Heart left ventricle (tissue), 16 donors: ENCODE data around the gene ZSWIM4. TPM values are rescaled to one million over a fixed set of nuclear protein-coding genes. Genes with fewer than 3 reads are reported as not detected.

ENCODE experiments used
- ATAC-seq, 4 donors: fragments of 200-7000 bp; cut with Tn5 transposase; one replicate each; pipeline ENCODE4 v1.9.1; 2020 to 2022; ENCODE audit warnings: moderate library complexity in 4 of 4, mild to moderate bottlenecking in 3 of 4, moderate number of reproducible peaks in 1 of 4
- DNase-seq, 5 donors: peaks; one replicate each; pipeline ENCODE4 v3.0.0-alpha.2; 2020
- H3K27ac ChIP-seq, 12 donors: fragments of 200-600 bp; sonication (generic) in 4 of 12; one replicate each; pipeline versions ENCODE4 v1.5.0 to v1.8.0; 2016 to 2022; ENCODE audit warnings: mild to moderate bottlenecking in 2 of 12
- H3K27me3 ChIP-seq, 9 donors: fragments of 200-600 bp; sonication (generic) in 2 of 9; one replicate each; pipeline versions ENCODE4 v1.5.1 to v1.8.0; 2016 to 2022; ENCODE audit warnings: mild to moderate bottlenecking in 3 of 9
- H3K36me3 ChIP-seq, 9 donors: fragments of 200-600 bp; sonication (generic) in 2 of 9; one replicate each; pipeline versions ENCODE4 v1.5.0 to v1.8.0; 2018 to 2022; ENCODE audit warnings: mild to moderate bottlenecking in 2 of 9
- H3K4me1 ChIP-seq, 12 donors: fragments of 200-600 bp; sonication (generic) in 4 of 12; one replicate each; pipeline versions ENCODE4 v1.5.0 to v1.8.0; 2016 to 2022; ENCODE audit warnings: mild to moderate bottlenecking in 3 of 12
- H3K4me3 ChIP-seq, 12 donors: fragments of 200-600 bp; sonication (generic) in 4 of 12; one replicate each; pipeline versions ENCODE4 v1.5.0 to v1.8.0; 2017 to 2022; ENCODE audit warnings: mild to moderate bottlenecking in 9 of 12, moderate library complexity in 4 of 12
- H3K9me3 ChIP-seq, 12 donors: fragments of 200-600 bp; sonication (generic) in 4 of 12; one replicate each; pipeline versions ENCODE4 v1.5.0 to v1.8.0; 2016 to 2022; ENCODE audit warnings: mild to moderate bottlenecking in 1 of 12
- POLR2A ChIP-seq, 2 donors: fragments of 450-650 bp; IDR thresholded peaks; one replicate each; pipeline ENCODE4 v1.6.1; 2017; ENCODE audit warnings: antibody characterized with exemption in 2 of 2, mild to moderate bottlenecking in 2 of 2, moderate library complexity in 2 of 2
- WGBS, 4 donors: extraction: QIAGEN DNeasy Blood & Tissue Kit in 2 of 4; methylation state at CpG; one replicate each; pipeline versions ENCODE4 v1.1.5 to v1.1.7; 2013 to 2018; 5-methylcytosine and 5-hydroxymethylcytosine counted together
- intact Hi-C, 10 donors: fragments of 100-400 bp; cut with DNase I; formaldehyde crosslinking; loops; one replicate each; pipeline versions ENCODE4 v1.11.1 to v1.14.2; 2022
- polyA plus RNA-seq, 2 donors: library from polyadenylated mRNA; stranded (reverse); fragments of 200-250 nt; gene quantifications; one replicate each; pipeline ENCODE4 v1.2.3, GENCODE V29; 2013
- total RNA-seq, 9 donors: library from RNA; depleted of rRNA in 2 of 9; stranded (reverse); fragments of >200 nt in 2 of 9; fragmentation: NEBNext Ultra II Directional in 3 of 9; extraction: Animal tissue kit (Norgen Biotek cat#: 25700) in 3 of 9; gene quantifications; one replicate each; pipeline versions ENCODE4 v1.1.0 to v1.2.4, GENCODE V29; 2016 to 2023
- TF ChIP-seq, protein P1 (sequence below), 12 donors: fragments of 200-600 bp; sonication (generic) in 4 of 12; IDR thresholded peaks; one replicate each; pipeline versions ENCODE4 v1.5.0 to v1.8.0; 2018 to 2022; ENCODE audit warnings: antibody characterized with exemption in 12 of 12, mild to moderate bottlenecking in 5 of 12
- donor health status: ischemic (EF 13 %, LVEDD 7.1; RV severe dilation, severe dysfunction).
- donor health status: healthy with polysubstance abuse.
- donor health status: DM: no; HTN: yes; CAD: no.
- donor health status: DM: no; HTN: no; CAD: no.
- donor health status: ischemic (EF 25% LVEDD 6.9; RV normal size, moderate dysfunction).
- donor health status: ischemic (EF 25% LVEDD 5.7; RV mildly dilated, moderate dysfunction).
- donor health status: healthy.
- donor health status: DM: yes; HTN: yes; CAD: no.
- donor health status: ischemic (EF 35%, LVEDD 5.7; RV mildly dilated, moderate dysfunction).
- donor health status: nonischemic (EF 11% LVEDD 7.7; RV severe dilation, severe dysfunction).
- donor health status: DM: yes; HTN: yes; CAD: no.
- donor health status: PGD.
- donor health status: ischemic (EF 29% LVEDD 5.4; RV normal size, mild dysfunction).
- donor health status: nonischemic (EF 23%, LVEDD 6.1; RV moderate dilation, normal function).

Gene ZSWIM4
- total and polyA plus RNA-seq, 11 donors, result 1.3 to 10.9 (median 3.3) TPM

DNA sequence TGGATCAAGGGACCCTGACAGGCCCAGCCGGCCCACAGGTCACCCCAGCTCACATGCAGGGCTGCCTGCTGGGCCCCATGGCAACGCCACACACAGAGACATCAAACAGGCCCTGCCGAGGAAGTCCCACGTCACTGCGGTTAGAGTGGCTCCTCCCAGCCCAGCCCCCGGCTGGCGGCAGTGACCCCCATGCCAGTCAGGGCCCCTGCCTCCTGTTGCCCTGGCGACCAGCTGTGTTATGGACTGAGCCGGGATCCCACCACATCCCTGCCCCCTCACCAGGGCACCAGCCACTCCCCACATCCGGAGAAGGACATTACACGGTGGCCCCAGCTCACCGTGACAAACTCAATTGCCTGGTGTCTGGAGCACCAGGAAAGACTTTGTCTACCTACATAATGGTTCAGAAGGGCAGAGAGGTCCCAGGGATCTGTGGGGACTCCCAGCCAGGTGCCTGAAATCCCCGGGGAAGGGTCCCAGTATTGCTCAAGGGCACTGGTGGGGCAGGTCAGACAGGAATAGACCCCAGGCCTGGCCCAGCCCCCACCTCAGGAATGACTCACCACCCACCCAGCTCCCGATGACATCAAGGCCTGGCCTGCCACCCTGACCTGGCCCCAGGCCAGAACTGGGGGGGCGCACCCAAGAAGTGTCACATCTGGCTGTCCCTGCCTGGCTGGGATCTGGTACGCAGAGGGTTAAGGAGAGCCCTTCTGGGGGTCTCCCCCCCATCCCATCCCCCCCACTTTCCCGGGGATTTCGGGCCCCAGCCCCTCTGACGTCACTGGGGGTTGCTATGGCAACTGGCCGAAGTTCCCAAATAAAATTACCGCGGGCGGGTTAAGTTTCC lies 51.5 kb downstream of the ZSWIM4 start:
- TF ChIP-seq, protein P1, sequence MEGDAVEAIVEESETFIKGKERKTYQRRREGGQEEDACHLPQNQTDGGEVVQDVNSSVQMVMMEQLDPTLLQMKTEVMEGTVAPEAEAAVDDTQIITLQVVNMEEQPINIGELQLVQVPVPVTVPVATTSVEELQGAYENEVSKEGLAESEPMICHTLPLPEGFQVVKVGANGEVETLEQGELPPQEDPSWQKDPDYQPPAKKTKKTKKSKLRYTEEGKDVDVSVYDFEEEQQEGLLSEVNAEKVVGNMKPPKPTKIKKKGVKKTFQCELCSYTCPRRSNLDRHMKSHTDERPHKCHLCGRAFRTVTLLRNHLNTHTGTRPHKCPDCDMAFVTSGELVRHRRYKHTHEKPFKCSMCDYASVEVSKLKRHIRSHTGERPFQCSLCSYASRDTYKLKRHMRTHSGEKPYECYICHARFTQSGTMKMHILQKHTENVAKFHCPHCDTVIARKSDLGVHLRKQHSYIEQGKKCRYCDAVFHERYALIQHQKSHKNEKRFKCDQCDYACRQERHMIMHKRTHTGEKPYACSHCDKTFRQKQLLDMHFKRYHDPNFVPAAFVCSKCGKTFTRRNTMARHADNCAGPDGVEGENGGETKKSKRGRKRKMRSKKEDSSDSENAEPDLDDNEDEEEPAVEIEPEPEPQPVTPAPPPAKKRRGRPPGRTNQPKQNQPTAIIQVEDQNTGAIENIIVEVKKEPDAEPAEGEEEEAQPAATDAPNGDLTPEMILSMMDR (IDR thresholded peaks at IDR 0.05), result no peak
- TF ChIP-seq POLR2A (IDR thresholded peaks at IDR 0.05), result peak in 1 of 2 donors; percentile 52
- Histone ChIP-seq H3K27me3 (no peaks in the 10 kb centered on the region), H3K27ac (peak overlapping the region; percentile 96 to 100 (median 100)), H3K4me3 (peak overlapping the region; percentile 22 to 65 (median 58)), H3K9me3 (no peaks in the 10 kb centered on the region), H3K36me3 (no peaks in the 10 kb centered on the region), H3K4me1 (peaks cover 20 to 86% (median 67%) of the 10 kb centered on the region in 12 donors)
- DNase-seq (peak; percentile 92 to 96 (median 94)), ATAC-seq (peak; percentile 62 to 76 (median 68))
- intact Hi-C loops, result loop anchor here in 2 of 10 donors (1.0 to 10.0 kb wide), 2 partner anchors 7 to 692 kb away; partner anchors contain the start of genes IER2 (in 1 of the 2) and STX10 (in 1 of the 2)
- 3 to 13% (median 4%) methylated on average over 9 to 23 of the region's 23 CpGs for WGBS, 4 donors

DNA sequence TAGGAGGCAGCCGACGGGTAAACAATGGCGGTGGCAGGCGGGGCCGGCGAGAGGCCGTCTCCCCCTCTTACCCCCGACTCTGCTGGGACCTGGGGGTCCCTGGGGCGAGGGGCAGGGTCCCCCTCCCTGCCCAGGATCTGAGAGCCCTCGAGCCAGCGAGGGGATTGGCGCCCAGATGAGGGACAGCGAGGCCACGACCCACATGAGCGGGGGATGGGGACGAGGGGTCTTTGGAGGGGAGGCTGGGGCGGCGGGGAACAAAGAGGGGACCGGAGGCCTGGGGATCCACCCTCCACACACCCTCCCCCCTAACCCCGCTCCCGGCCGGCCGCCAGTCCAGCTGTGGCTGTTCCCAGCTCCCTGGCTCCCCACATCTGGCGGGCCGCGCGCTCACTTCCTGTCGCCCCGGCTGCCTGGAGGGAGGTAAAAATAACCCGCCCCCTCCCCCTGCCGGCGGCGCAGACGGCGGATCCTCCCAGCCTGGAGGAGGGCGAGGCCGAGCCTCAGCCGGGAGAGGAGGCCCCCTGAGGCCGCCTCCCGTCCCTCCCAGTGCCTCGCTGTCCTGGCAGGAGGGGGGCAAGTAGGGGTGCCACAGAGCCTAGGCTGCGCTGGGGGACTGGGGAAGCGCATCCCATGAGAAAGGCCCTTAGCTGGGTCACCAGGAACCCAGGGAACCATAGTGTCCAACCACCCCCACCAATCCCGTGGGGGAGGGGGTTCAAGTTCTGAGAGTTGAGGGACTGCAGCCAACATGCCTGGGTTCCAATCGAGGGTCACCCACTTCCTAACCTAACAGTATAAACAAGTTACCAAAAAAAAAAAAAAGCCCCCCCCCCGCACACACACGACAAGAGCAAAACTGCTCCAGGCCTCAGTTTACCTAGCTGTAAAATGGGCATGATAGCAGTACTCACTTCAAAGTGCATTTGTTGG lies 52.4 kb downstream of the ZSWIM4 start:
- peaks cover 20 to 89% (median 68%) of the 10 kb centered on the region in 12 donors for H3K4me1 ChIP-seq
- no peaks in the 10 kb centered on the region for H3K27me3 ChIP-seq
- intact Hi-C loops, result loop anchor here in 2 of 10 donors (1.0 to 10.0 kb wide), 2 partner anchors 8 to 693 kb away; partner anchors contain the start of genes IER2 (in 1 of the 2) and STX10 (in 1 of the 2)
- DNase-seq, result peak; percentile 98
- 3 to 14% (median 5%) methylated on average over 10 to 47 of the region's 47 CpGs for WGBS, 4 donors
- H3K36me3 ChIP-seq, result no peaks in the 10 kb centered on the region
- TF ChIP-seq, protein P1 (IDR thresholded peaks at IDR 0.05), result peak in 10 of 12 donors; percentile 9 to 56 (median 34)
- peak in 1 of 2 donors; percentile 80 for TF ChIP-seq POLR2A (IDR thresholded peaks at IDR 0.05)
- H3K9me3 ChIP-seq, result no peaks in the 10 kb centered on the region
- ATAC-seq, result peak; percentile 60 to 75 (median 68)
- peak overlapping the region; percentile 96 to 100 (median 100) for H3K27ac ChIP-seq
- H3K4me3 ChIP-seq, result peak overlapping the region; percentile 22 to 65 (median 58)

- H3K27ac ChIP-seq, result peak overlapping the region; percentile 96 to 100 (median 100)
- intact Hi-C loops, result loop anchor here in 1 of 10 donors (10.0 kb wide), 1 partner anchor 694 kb away; the partner anchor contains the start of genes IER2 and STX10
- DNase-seq, result no peak
- WGBS, 4 donors, result 72 to 77% (median 73%) methylated on average over 4 of the region's 4 CpGs
- no peaks in the 10 kb centered on the region for H3K36me3 ChIP-seq
- TF ChIP-seq, protein P1 (IDR thresholded peaks at IDR 0.05), result no peak
- TF ChIP-seq POLR2A (IDR thresholded peaks at IDR 0.05), result no peak
- H3K4me3 ChIP-seq, result no peak overlapping the region
- H3K9me3 ChIP-seq, result no peaks in the 10 kb centered on the region
- H3K27me3 ChIP-seq, result no peaks in the 10 kb centered on the region
- peaks cover 18 to 84% (median 65%) of the 10 kb centered on the region in 12 donors for H3K4me1 ChIP-seq
- no peak for ATAC-seq
Measured at GRCh38 chr19:13848340-13848677, 53.1 kb downstream of the ZSWIM4 start.
